Measurements from ENCODE around the gene OR9K2.
"Not testable (repeated sequence)": the region's sequence is repeated elsewhere in the genome, so short reads cannot be mapped to it uniquely, and the experiment has no call there.

Gene OR9K2, protein sequence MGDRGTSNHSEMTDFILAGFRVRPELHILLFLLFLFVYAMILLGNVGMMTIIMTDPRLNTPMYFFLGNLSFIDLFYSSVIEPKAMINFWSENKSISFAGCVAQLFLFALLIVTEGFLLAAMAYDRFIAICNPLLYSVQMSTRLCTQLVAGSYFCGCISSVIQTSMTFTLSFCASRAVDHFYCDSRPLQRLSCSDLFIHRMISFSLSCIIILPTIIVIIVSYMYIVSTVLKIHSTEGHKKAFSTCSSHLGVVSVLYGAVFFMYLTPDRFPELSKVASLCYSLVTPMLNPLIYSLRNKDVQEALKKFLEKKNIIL

DNA sequence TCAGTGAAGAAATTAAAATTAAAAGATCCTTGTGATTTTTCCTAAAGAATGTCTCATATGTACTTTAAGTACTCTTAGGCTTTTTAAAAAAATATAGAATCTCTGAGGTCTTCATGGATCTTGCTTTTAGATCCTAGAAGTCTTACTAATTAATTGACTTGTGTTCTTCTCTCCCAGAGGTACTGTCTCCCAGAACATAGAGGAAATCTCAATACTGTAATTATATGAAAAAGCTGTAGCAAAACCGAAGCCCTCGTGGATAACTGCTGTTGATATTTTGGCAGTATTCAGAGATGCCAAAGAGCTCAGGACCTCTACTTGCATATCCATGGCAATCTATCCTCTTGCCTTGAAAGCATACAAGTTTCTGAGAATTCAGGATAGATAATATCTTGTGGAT, at the start of gene OR9K2:
OR9K2 (plus strand) TSS at position 301 of the 400 bp plus-strand sequence. CDS start 3,429 bp downstream, outside the sequence.
- no peak for DNase-seq

DNA sequence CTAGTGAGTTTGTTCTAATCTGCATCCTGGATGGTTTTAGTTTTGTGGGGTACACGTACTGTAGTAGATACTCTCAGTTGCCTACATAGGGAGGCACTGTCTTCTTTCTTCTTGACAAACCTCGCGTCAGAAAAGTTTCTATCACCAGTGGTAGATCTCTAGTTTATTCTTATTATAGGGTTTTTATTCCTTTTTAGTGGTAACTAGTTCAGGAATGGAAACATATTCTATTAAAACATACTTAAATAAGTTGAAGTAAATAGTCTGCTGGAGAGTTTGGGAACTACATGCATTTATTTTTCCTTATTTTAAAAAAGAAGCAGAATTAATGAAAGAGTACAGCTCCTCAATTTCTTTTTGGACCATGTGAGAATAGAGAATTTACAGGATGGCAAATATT, 33.6 kb upstream of the OR9K2 start:
- DNase-seq, result no peak

DNA sequence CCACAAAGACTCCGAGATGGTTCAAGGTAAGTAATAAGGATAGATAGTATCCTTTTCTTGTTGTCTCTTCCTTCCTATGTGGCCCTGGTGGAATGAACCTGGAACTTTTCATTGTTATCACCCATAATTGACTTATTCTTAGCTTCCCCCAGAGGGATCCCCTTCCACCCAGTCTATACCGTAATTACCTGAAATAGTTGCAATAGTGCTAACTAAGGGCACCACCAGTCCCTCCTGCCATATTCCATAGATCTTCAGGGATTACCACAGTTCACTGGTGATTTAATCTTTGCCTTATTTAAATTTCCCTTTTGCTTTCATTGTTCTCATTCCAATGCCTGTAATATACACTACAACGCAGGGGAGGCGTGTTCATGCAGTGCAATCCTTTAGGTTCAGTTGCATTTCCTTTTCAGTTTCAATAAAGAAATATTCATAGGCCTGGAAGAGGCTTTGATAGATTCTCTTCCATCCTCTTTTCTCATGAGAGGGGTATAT, 13.8 kb upstream of the OR9K2 start:
- DNase-seq, result no peak

DNA sequence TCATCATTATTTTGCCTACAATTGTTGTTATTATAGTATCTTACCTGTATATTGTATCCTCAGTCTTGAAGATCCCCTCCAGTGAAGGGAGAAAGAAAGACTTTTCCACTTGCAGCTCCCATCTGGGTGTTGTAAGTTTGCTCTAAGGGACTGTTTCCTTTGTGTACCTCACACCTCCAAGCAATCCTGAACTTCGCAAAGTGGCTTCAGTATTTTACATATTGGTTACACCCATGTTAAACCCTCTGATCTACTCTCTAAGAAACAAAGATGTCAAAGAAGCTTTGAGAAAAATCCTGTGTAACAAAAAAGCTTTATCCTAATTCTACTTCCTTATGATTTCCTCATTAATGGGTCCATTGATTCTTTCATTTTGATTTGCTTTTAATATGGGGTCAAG, 10.1 kb upstream of the OR9K2 start:
- DNase-seq, result no peak

DNA sequence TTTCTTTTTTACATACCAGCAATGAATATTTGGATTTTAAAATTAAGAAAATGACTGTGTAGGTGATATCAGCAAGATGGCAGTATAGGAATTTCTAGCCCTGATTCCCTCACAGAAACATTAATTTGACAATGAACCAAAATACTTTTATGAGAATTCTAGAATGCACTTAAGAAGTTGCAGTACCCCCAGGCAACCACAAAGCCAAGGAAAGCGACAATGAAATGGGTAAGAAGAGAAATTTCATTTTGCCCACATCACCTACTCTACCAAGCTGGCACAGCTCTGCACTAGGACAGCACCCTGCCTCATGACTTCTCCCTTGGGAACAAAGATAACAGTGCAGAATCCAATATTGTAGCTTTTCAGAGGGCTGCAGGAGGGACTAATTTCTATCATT, 6.6 kb downstream of the OR9K2 start:
- DNase-seq, result no peak

DNA sequence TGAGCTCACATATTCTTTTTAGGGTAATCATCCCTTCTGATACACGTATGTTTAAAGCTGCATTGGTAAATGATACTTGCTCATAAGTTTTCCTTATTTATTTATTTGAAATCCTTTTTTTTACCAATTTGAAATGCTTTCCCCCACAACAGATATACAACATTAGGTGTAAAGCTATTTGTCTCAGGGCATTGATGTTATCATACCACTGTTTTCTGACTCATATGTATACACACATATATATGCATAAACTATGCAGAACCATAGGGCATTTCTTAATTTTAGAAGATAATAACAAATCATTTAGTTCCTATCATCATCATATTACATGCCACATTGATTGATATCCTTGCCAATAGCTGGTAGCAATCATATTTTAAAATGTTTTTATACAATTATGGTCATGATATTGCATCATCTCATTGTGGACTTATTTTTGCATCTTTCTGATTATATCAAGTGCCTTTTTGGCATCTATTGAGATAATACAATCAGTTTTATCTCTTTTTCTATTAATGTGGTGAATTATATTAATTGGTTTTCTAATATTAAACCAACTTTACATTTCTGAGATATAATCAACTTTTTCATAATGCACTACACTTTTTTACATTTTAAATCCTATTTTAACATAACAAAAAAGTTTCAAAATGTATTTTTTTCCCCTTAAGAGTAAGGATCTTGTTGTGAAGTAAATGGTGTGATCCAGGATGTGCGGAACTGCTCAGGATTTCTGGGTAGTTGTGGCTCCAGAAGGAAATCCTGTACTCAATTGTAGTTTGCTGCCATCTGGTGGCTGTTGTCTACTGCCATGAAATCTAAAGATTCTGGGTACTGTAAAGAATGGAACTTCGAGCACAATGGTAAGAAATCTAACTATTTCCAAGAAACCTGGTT, 16.7 kb downstream of the OR9K2 start:
- DNase-seq, result peak; percentile 13 to 45

DNA sequence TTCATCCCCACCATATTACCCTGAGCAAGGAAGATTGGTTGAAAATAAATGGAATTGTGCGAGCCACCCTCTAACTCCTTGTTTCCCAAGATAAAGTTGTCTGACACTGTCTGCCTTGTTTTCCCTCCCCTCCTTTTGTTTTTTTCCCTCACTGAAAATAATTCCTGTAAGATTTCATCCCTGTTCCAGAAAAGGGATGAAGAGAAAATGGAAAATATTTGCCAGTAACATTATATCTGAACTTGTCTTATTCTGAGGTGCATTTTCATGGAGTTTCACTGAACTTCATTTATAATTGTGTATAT, 17.3 kb downstream of the OR9K2 start:
- DNase-seq, result no peak

DNA sequence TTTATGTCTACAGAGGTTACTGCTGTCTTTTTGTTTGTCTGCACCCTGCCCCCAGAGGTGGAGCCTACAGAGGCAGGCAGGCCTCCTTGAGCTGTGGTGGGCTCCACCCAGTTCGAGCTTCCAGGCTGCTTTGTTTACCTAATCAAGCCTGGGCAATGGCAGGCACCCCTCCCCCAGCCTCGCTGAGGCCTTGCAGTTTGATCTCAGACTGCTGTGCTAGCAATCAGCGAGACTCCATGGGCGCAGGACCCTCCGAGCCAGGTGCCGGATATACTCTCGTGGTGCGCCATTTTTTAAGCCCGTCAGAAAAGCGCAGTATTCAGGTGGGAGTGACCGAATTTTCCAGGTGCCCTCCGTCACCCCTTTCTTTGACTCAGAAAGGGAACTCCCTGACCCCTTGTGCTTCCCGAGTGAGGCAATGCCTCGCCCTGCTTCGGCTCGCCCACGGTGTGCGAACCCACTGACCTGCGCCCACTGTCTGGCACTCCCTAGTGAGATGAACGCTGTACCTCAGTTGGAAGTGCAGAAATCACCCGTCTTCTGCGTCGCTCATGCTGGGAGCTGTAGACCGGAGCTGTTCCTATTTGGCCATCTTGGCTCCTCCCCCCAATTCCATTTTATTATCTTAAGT, 40.9 kb downstream of the OR9K2 start:
- not testable (repeated sequence) for DNase-seq

DNA sequence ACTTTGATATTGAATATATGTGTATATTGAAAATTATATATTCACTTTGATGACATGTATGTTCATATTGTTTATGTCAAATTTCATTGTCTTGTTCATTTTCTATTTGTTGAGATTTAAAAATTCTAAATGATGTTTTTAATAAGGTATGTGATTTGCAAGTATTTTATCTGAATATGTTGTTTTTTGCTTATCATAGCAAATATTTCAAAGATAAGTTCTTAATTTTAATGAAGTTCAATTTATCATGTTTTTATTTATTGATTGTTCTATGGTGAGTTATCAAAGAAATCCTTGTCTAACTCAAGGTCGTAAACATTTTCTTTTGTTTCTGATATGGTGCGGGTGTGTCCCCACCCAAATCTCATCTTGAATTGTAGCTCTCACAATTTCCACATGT, 45.2 kb downstream of the OR9K2 start:
- DNase-seq, result no peak

DNA sequence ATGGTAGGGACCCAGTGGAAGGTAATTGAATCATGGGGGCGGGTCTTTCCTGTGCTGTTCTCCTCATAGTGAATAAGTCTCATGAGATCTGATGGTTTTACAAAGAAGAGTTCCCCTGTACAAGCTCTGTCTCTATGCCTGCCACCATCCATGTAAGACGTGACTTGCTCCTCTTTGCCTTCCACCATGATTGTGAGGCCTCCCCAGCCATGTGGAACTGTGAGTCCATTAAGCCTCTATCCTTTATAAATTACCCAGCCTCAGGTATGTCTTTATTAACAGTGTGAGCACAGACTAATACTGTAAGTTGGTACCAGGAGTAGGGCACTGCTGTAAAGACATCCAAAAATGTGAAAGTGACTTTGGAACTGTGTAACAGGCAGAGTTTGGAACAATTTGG, 45.6 kb downstream of the OR9K2 start:
- not testable (repeated sequence) for DNase-seq

DNA sequence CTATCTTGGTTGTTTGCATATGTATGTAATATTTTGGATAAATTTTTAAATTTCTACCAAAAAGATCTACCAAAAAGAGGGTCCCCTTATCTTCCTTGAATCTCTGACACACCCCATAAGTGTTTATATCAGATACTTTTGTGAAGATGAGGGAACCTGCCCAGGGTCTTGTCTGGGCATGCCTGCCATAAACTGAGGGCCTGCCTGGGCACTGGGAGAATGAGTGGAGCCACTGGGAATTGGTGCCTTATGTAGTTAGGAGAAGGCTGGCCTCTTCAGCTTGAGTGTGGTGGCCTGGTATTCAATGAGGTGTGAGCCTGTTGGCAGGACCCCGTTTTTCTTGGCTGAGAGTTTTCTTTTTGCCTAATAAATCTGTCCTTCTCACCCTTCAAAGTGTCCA, 46.5 kb downstream of the OR9K2 start:
- no peak for DNase-seq

DNA sequence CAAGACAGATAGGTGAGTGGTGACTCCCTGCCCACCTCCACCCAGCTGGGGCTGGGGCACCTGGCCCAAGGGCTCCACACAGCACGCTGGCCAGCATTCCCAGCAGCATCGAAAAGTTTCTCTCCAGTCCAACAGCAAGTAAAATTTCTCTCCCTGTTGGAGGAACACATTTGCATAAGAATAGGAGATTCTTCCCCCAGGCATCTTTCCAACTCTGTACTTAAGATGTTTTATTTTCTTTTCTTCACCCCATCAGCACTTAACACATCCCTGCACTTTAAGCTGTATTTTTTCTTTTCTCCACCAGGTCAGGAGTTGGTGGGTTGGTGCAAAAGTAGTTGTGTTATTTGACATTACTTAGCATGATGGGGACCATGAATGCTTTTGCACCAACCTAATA, 47.2 kb downstream of the OR9K2 start:
- DNase-seq, result no peak
